ENCODE measurements around the gene QPCT. TPM values are rescaled to one million over a fixed set of nuclear protein-coding genes. Genes with fewer than 3 reads are reported as not detected.

The QPCT gene
- total RNA-seq, 4 donors from 2014 or later, result 2.1 to 13.7 (median 7.2) TPM

DNA sequence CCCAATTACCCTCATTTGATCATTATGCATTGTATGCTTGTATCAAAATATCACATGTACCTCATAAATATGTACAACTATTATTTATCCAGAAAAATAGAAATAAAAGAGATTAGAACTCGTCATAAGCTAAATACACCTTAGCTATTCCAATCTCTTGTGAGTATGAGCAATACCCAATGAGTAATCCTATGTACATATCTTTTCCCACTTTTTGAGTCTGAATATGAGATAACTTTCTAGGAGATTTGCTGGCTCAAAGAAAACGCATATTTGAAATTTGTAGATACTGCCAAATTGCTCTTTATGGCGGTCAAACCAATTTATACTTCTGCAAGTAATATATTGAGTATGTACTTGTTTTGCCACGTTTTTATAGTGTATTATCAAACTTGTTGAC, 43.9 kb upstream of the QPCT start:
- Histone ChIP-seq H3K4me1 (peaks cover 0 to 8% (median 0%) of the 10 kb centered on the region in 3 donors), H3K27ac (no peak overlapping the region), H3K36me3 (no peaks in the 10 kb centered on the region), H3K4me3 (no peak overlapping the region), H3K27me3 (no peaks in the 10 kb centered on the region), H3K9me3 (no peaks in the 10 kb centered on the region)
- WGBS, 2 donors, result 79 to 81% methylated on average over 4 of the region's 4 CpGs
- TF ChIP-seq POLR2A (IDR thresholded peaks at IDR 0.05), result no peak
- TF ChIP-seq, protein P1, sequence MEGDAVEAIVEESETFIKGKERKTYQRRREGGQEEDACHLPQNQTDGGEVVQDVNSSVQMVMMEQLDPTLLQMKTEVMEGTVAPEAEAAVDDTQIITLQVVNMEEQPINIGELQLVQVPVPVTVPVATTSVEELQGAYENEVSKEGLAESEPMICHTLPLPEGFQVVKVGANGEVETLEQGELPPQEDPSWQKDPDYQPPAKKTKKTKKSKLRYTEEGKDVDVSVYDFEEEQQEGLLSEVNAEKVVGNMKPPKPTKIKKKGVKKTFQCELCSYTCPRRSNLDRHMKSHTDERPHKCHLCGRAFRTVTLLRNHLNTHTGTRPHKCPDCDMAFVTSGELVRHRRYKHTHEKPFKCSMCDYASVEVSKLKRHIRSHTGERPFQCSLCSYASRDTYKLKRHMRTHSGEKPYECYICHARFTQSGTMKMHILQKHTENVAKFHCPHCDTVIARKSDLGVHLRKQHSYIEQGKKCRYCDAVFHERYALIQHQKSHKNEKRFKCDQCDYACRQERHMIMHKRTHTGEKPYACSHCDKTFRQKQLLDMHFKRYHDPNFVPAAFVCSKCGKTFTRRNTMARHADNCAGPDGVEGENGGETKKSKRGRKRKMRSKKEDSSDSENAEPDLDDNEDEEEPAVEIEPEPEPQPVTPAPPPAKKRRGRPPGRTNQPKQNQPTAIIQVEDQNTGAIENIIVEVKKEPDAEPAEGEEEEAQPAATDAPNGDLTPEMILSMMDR (IDR thresholded peaks at IDR 0.05), result no peak
- intact Hi-C loops (cut with DNase I), result no loop called here
- no peak for DNase-seq

DNA sequence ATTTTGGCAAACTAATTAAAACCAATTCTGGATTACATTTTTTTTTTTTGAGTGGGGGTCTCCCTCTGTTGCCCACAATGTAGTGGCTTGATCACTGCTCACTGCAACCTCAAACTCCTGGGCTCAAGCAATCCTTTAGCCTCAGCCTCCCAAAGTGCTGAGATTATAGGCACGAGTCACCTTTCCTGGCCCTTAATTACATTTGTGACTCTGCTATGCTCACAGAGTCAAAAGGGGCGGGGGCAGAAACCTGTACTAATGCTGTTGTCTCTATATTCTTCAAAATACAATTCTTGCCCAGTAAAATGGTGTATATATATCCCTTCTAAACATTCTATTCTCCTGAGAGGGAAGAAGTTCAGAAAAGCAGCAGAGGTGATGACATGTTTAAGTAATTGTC, 43.0 kb upstream of the QPCT start:
- no peak for TF ChIP-seq POLR2A (IDR thresholded peaks at IDR 0.05)
- TF ChIP-seq, protein P1 (IDR thresholded peaks at IDR 0.05), result no peak
- intact Hi-C loops (cut with DNase I), result no loop called here
- Histone ChIP-seq H3K4me3 (no peak overlapping the region), H3K27ac (no peak overlapping the region), H3K4me1 (peaks cover 0 to 16% (median 7%) of the 10 kb centered on the region in 3 donors), H3K27me3 (no peaks in the 10 kb centered on the region), H3K36me3 (no peaks in the 10 kb centered on the region), H3K9me3 (no peaks in the 10 kb centered on the region)
- WGBS, 2 donors, result 59 to 75% methylated on average over 2 of the region's 2 CpGs
- no peak for DNase-seq

DNA sequence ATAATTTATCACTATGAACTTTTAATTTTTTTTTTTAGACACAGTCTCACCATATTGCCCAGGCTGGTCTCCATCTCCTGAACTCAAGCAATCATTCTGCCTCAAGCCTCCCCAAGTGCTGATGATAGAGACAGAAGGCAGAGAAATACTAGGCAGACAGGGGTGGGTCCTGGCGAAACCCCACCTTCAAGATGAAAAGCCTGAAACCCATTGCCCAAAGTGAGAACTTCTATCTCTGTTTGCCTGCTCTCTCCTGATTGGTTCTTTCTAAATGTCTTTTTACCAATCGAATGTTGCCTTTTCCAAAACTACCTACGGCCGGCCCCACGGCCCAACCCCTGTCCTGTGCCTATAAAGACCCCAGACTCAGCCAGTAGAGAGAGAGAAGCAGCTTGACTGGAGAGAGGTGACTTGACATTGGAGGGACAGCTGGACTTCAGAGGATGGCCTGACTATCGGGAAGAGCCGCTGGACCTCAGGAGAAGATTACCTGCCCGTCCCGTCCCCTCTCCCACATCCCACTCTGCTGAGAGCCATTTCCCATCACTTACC, 41.7 kb upstream of the QPCT start:
- Histone ChIP-seq H3K9me3 (no peaks in the 10 kb centered on the region), H3K27ac (no peak overlapping the region), H3K4me1 (peaks cover 0 to 30% (median 13%) of the 10 kb centered on the region in 3 donors), H3K4me3 (no peak overlapping the region), H3K36me3 (no peaks in the 10 kb centered on the region), H3K27me3 (no peaks in the 10 kb centered on the region)
- no peak for DNase-seq
- intact Hi-C loops (cut with DNase I), result no loop called here
- 86 to 99% methylated on average over 7 to 9 of the region's 9 CpGs for WGBS, 2 donors
- no peak for TF ChIP-seq POLR2A (IDR thresholded peaks at IDR 0.05)
- TF ChIP-seq, protein P1 (IDR thresholded peaks at IDR 0.05), result no peak

GRCh38 chr2:37306024-37306423, 38.4 kb upstream of the QPCT start:
- WGBS, 2 donors, result 59 to 68% methylated on average over 3 of the region's 3 CpGs
- TF ChIP-seq, protein P1 (IDR thresholded peaks at IDR 0.05), result no peak
- no peak for TF ChIP-seq POLR2A (IDR thresholded peaks at IDR 0.05)
- H3K4me3 ChIP-seq, result no peak overlapping the region

GRCh38 chr2:37307500-37307899, 36.9 kb upstream of the QPCT start:
- H3K27me3 ChIP-seq, result no peaks in the 10 kb centered on the region
- no peaks in the 10 kb centered on the region for H3K9me3 ChIP-seq
- WGBS, 2 donors, result 42 to 48% methylated on average over 2 of the region's 2 CpGs
- H3K4me1 ChIP-seq, result peaks cover 0 to 57% (median 18%) of the 10 kb centered on the region in 3 donors
- no peaks in the 10 kb centered on the region for H3K36me3 ChIP-seq
- no peak overlapping the region for H3K4me3 ChIP-seq
- H3K27ac ChIP-seq, result no peak overlapping the region
- intact Hi-C loops (cut with DNase I), result no loop called here
- DNase-seq, result no peak
- TF ChIP-seq POLR2A (IDR thresholded peaks at IDR 0.05), result no peak
- TF ChIP-seq, protein P1 (IDR thresholded peaks at IDR 0.05), result no peak

More at GRCh38 chr2:37306024-37306423, 38.4 kb upstream of the QPCT start:
- Histone ChIP-seq H3K4me1 (peaks cover 0 to 53% (median 18%) of the 10 kb centered on the region in 3 donors), H3K36me3 (no peaks in the 10 kb centered on the region), H3K27me3 (no peaks in the 10 kb centered on the region), H3K9me3 (no peaks in the 10 kb centered on the region), H3K27ac (no peak overlapping the region)
- intact Hi-C loops (cut with DNase I), result no loop called here
- DNase-seq, result no peak

All from esophagus squamous epithelium (tissue), 5 donors.